Esophagus muscularis mucosa (tissue), 4 donors: ENCODE results near the gene TRIM37. TPM values are rescaled to one million over a fixed set of nuclear protein-coding genes. Genes with fewer than 3 reads are reported as not detected.

Experiments
- DNase-seq: peaks from one replicate; pipeline ENCODE4 v3.0.0-alpha.2; 2017; ENCODE audit errors: extremely low spot score
- H3K27ac ChIP-seq, 4 donors: fragments of 200-600 bp; sonication (generic); replicated peaks in 1 of 4; 1 replicate in 3 of 4; 2 replicates in 1 of 4; pipeline ENCODE4 v1.5.1; 2016 to 2019; ENCODE audit warnings: mild to moderate bottlenecking in 1 of 4
- H3K27me3 ChIP-seq, 4 donors: fragments of 200-600 bp; sonication (generic); one replicate each; pipeline versions ENCODE4 v1.5.1 to v1.6.0; 2016 to 2019
- H3K36me3 ChIP-seq, 4 donors: fragments of 200-600 bp; sonication (generic); one replicate each; pipeline ENCODE4 v1.5.1; 2016 to 2019
- H3K4me1 ChIP-seq, 4 donors: fragments of 200-600 bp; sonication (generic); one replicate each; pipeline ENCODE4 v1.5.1; 2016 to 2019
- H3K4me3 ChIP-seq, 4 donors: fragments of 200-600 bp; sonication (generic); 1 replicate in 2 of 4; 2 replicates in 2 of 4; pipeline ENCODE4 v1.5.1; 2016 to 2019; ENCODE audit warnings: mild to moderate bottlenecking in 4 of 4, moderate library complexity in 1 of 4
- H3K9me3 ChIP-seq, 4 donors: fragments of 200-600 bp; sonication (generic); 1 replicate in 3 of 4; 2 replicates in 1 of 4; pipeline ENCODE4 v1.5.1; 2016 to 2019
- EP300 ChIP-seq: sonication (generic); formaldehyde crosslinking; IDR thresholded peaks from one replicate; pipeline ENCODE4 v1.6.1; 2017; ENCODE audit warnings: antibody characterized with exemption
- POLR2A ChIP-seq: fragments of 450-650 bp; IDR thresholded peaks from one replicate; pipeline ENCODE4 v1.6.1; 2017; ENCODE audit warnings: antibody characterized with exemption, moderate library complexity, mild to moderate bottlenecking, low read depth
- POLR2AphosphoS5 ChIP-seq, 2 donors: sonication (generic); formaldehyde crosslinking; IDR thresholded peaks; one replicate each; pipeline ENCODE4 v1.6.1; 2017; ENCODE audit warnings: antibody characterized with exemption in 2 of 2
- WGBS: methylation state at CpG from one replicate; pipeline ENCODE4 v1.1.5; 2018; 5-methylcytosine and 5-hydroxymethylcytosine counted together
- intact Hi-C: fragments of 100-400 bp; cut with DNase I; formaldehyde crosslinking; loops from one replicate; pipeline ENCODE4 v1.15.1; 2023
- total RNA-seq, 4 donors: library from RNA; depleted of rRNA; stranded (reverse); fragments of >200 nt; gene quantifications; one replicate each; pipeline versions ENCODE4 v1.1.0 to v1.2.1, GENCODE V29; 2016
- TF ChIP-seq, protein P1 (sequence below), 3 experiments: fragments of 200-600 bp in 2 of 3; fragments of 450-650 bp in 1 of 3; sonication (generic) in 2 of 3; IDR thresholded peaks; one replicate each; pipeline ENCODE4 v1.5.1; 2017 to 2019; ENCODE audit warnings: antibody characterized with exemption in 3 of 3, mild to moderate bottlenecking in 2 of 3, moderate library complexity in 1 of 3

The TRIM37 gene
- total RNA-seq, 4 donors from 2014 or later, result 23.4 to 27.5 (median 25.3) TPM

DNA sequence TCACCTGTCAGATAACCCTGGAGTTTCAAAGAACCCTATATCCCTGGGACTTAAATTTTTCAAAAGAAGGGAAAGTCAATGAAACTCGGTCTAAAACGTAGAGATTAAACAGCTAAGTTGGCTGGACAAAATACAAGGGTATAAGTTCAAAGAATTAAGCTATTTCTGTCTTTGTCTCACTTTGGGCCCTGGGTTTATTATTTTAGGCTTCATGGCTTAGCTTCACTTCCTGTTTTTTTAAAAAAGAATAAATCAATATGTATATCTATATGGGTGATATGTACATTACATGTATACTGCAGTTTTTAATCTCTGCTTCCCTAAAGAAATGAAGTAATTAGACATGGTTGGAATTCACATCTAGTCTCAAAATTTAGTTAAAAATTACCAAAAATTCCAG is 132.3 kb downstream of the TRIM37 start:
- Histone ChIP-seq H3K4me1 (no peaks in the 10 kb centered on the region), H3K27me3 (no peaks in the 10 kb centered on the region), H3K27ac (no peak overlapping the region), H3K4me3 (no peak overlapping the region), H3K36me3 (no peaks in the 10 kb centered on the region), H3K9me3 (no peaks in the 10 kb centered on the region)
- intact Hi-C loops, result no loop called here
- DNase-seq, result no peak
- TF ChIP-seq POLR2AphosphoS5 (IDR thresholded peaks at IDR 0.05), result no peak
- TF ChIP-seq, protein P1, sequence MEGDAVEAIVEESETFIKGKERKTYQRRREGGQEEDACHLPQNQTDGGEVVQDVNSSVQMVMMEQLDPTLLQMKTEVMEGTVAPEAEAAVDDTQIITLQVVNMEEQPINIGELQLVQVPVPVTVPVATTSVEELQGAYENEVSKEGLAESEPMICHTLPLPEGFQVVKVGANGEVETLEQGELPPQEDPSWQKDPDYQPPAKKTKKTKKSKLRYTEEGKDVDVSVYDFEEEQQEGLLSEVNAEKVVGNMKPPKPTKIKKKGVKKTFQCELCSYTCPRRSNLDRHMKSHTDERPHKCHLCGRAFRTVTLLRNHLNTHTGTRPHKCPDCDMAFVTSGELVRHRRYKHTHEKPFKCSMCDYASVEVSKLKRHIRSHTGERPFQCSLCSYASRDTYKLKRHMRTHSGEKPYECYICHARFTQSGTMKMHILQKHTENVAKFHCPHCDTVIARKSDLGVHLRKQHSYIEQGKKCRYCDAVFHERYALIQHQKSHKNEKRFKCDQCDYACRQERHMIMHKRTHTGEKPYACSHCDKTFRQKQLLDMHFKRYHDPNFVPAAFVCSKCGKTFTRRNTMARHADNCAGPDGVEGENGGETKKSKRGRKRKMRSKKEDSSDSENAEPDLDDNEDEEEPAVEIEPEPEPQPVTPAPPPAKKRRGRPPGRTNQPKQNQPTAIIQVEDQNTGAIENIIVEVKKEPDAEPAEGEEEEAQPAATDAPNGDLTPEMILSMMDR (IDR thresholded peaks at IDR 0.05), result no peak
- 71% methylated on average over 2 of the region's 2 CpGs for WGBS

DNA sequence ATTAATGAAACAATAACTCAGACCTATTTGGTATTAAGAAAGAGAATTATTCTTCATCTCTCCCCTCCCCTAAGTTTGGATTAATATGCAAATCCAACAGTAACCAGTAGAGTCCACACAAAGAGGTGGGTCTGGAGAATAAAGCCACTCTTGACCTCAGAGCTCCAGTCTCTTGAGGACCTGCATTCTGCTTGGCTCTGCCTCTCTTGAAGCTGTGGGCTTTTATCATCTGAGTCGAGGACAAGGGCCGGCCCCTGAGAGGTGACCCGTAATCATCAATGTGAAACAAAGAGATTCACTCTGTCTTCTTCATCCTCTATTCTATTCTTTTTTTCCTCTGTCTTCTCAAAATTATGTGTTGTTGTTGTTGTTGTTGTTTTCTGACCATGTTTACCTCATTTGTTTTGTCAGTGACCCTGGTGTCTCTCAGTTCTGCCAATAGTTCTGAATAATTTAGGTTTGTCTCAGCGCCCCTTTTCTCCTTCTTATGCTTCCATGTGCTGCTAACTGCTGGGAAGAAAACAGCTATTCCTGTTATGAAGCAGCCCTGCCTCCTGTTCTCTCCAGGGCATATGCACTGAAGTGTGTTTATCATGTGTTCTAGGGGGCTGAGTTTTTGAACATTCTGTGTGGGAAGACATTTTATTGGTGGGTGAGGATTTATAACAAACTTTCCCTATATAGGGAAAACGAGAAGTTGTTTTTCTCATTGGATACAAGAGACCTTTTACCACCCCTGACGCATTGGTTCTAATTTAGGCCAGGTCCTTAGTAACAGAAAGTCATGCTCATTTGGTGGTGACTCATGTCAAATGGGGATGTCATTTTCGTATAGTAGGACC is 135.8 kb downstream of the TRIM37 start:
- TF ChIP-seq EP300, result no peak
- TF ChIP-seq, protein P1 (IDR thresholded peaks at IDR 0.05), result no peak
- TF ChIP-seq POLR2A, result no peak
- TF ChIP-seq POLR2AphosphoS5 (IDR thresholded peaks at IDR 0.05), result no peak
- no peaks in the 10 kb centered on the region for H3K4me1 ChIP-seq
- intact Hi-C loops, result no loop called here
- H3K27me3 ChIP-seq, result no peaks in the 10 kb centered on the region
- DNase-seq, result no peak
- no peak overlapping the region for H3K4me3 ChIP-seq
- H3K9me3 ChIP-seq, result no peaks in the 10 kb centered on the region
- WGBS, result 82% methylated on average over 7 of the region's 7 CpGs
- no peak overlapping the region for H3K27ac ChIP-seq
- H3K36me3 ChIP-seq, result no peaks in the 10 kb centered on the region

DNA sequence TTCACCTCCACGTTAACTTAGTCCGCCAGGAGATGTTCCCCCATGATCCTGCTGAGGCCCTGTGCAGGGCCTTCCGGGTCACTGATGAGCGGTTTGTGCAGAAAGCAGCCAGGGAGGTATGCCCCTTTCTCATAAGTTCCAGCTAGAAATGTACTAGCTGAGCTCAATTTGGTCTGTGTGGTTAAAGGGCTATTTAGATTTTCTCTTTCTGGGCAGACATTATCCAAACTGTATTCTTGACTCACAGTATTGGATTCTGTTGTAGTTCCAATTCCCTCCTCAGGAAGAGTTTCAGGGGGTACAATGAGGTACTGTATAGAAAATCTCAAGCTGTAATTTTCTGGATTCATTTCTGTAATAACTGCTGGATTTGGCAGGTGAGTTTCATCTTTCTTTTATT is 137.1 kb downstream of the TRIM37 start:
- Histone ChIP-seq H3K4me3 (no peak overlapping the region), H3K9me3 (no peaks in the 10 kb centered on the region), H3K4me1 (no peaks in the 10 kb centered on the region), H3K36me3 (no peaks in the 10 kb centered on the region), H3K27me3 (no peaks in the 10 kb centered on the region), H3K27ac (no peak overlapping the region)
- no peak for DNase-seq
- intact Hi-C loops, result no loop called here
- 88% methylated on average over 4 of the region's 4 CpGs for WGBS
- no peak for TF ChIP-seq EP300

DNA sequence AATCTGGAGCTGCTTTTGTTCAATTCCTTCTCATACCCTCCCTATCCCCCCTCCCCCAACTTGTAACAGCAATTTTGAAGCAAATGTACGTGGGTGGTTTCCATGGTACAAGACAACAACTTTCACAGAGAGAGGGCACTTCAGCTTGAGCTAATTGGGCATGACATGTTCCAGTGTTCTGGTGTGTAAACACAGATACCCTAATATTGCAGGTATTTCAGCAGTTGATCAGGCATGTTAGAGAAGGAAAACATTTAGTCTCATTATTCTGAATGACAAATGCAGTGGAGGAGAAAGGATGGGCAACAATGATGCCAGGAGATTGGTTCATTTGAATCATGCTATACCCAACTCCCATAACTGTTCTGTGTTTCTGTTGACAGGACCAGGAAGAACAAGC is 137.5 kb downstream of the TRIM37 start:
- intact Hi-C loops, result no loop called here
- Histone ChIP-seq H3K9me3 (no peaks in the 10 kb centered on the region), H3K36me3 (no peaks in the 10 kb centered on the region), H3K27me3 (no peaks in the 10 kb centered on the region), H3K4me3 (no peak overlapping the region), H3K27ac (no peak overlapping the region), H3K4me1 (no peaks in the 10 kb centered on the region)
- 42% methylated on average over 1 of the region's 1 CpG for WGBS
- no peak for DNase-seq
- no peak for TF ChIP-seq POLR2AphosphoS5 (IDR thresholded peaks at IDR 0.05)
- TF ChIP-seq, protein P1 (IDR thresholded peaks at IDR 0.05), result no peak
- no peak for TF ChIP-seq EP300
- no peak for TF ChIP-seq POLR2A

DNA sequence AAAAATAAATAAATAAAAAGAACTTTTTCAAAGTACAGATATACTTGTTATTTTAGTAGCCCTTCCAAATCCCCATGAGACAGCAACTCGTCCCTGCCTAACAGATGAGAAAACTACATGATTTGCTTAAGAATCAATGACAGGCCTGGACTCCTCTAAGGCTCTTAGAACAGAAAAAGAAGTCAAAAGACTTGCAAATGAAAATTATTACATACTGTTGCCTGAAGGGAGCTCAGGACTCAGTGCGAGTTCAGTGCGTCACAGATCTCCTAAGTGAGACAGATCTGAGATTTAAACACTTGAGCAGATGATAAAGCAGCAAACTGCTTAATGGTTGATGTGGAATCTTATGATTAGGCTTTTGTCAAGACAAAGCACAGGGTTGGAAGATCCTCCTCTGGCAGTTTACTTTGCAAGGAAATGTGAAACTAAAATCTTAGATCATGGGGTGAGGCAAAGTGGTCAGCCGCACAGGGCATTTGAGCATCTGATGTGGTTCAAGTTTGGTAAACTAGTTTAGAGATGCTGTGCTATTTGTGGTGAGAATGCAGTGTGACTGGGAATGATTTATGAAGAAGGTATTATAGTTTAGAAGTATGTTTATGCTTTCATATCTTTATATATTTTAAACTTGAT is 138.1 kb downstream of the TRIM37 start:
- Histone ChIP-seq H3K27me3 (no peaks in the 10 kb centered on the region), H3K9me3 (no peaks in the 10 kb centered on the region), H3K27ac (no peak overlapping the region), H3K4me1 (no peaks in the 10 kb centered on the region), H3K36me3 (no peaks in the 10 kb centered on the region), H3K4me3 (no peak overlapping the region)
- whole genome bisulfite sequencing, result 72% methylated on average over 4 of the region's 4 CpGs
- TF ChIP-seq POLR2AphosphoS5 (IDR thresholded peaks at IDR 0.05) (no peak), EP300 (no peak), POLR2A (no peak)
- TF ChIP-seq, protein P1 (IDR thresholded peaks at IDR 0.05), result no peak
- no peak for DNase-seq
- intact Hi-C loops, result no loop called here
